GM19351 (cell line): ENCODE measurements around the gene KCNJ18.
"Not testable (repeated sequence)": the region's sequence is repeated elsewhere in the genome, so short reads cannot be mapped to it uniquely, and the experiment has no call there.

Experiments
- ATAC-seq: cut with Tn5 transposase; IDR thresholded peaks from one replicate; pipeline ENCODE4 v1.9.1; 2021; ENCODE audit warnings: mild to moderate bottlenecking, moderate library complexity; ENCODE audit not compliant: unreplicated experiment

KCNJ18 gene

DNA sequence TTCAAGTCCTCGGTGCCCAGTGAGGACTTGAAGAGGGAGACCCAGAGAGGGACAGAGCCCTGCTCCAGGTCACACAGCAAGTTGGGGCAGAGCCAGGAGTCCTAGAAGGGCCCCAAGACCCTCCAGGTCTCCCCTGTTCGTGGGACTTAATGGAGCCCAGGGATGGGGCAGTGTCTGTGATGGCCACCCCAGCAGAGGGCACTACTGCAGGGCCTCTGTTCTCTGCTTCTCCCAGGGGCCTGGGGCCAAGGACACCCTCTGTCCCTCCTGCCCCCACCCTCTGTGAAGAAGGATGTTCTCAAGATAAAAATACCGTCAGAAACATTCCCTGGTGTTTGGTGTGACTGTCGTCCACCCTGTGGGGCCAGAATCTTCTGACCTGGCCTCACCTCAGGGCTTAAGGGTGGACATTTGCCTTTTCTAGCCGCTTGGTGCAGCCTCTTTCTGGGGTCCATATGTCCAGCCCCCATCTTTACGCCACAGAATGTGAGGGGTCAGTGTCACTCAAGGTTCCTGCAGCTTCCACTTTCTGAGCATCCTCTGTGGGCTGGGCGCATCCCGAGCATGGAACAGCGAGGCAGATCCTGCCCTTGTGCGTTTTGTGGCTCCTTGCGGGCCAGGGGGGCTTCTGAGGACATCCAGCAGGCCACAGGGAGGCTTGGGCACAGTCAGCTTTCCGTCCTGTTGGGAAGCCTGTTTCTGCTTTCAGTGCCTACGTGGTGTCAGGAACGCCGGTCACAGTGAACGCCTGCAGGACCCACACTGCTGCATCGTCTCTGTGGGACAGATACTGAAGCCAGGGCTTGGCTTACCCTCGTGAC is at the start of gene KCNJ18:
TSS of gene KCNJ18 (plus strand) at position 641 of the 821 bp plus-strand sequence. CDS start 10,264 bp downstream, outside the sequence.
- not testable (repeated sequence) for ATAC-seq

DNA sequence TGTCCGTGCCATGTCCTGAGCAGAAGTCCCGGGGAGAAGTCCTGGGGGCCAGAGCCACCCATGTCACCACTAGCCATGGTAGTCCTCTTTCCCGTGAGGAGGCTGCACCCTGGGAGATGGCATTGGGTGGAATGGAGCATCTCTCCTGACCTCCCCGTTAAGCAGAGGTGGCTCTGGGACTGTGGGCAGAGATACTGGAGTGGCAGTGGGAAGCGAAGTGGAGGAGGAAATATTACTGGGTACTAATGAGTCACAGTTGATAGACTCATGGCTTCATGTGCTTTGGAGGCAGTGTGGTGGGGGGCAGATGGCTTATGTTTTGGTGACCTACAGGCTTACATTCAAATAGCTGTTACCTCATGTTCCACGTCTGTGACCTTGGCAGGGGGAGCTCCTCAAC is 44.2 kb upstream of the KCNJ18 start:
- ATAC-seq: not testable (repeated sequence)

DNA sequence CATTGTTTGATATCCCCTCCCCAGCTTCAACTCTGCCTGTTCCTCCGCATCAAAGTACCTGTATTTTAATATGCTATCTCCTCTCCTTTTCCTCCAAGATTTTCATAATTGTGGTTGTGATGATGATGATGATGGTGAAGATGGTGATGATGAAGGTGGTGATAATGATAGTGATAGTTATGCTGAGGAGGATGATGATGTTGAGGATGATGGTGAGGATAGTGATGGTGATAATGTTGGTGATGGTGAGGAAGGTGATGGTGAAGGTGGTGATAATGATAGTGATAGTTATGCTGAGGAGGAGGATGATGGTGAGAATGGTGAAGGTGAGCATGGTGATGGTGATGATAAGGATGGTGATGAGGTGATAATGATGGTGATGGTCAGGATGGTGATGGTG is 42.3 kb upstream of the KCNJ18 start:
- not testable (repeated sequence) for ATAC-seq

DNA sequence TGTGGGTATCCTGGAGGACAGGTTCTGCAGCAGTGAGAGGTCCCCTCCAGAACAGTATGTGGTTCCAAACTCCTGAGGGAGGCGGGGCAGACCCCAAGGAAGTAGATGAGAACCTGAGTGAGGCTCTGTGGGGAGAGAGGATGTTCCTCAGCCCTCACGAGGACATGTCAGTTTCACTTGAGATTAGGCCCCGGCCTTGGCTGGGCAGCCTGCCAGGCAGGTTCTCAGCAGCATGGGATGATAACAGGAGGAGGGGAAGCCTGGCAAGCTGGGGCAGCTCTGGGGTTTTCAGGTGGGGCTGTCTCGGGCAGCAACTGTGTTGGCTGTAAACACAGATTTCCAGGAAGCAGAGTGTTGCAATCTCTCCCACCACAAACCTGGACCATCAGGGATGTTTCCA is 40.3 kb upstream of the KCNJ18 start:
- not testable (repeated sequence) for ATAC-seq

DNA sequence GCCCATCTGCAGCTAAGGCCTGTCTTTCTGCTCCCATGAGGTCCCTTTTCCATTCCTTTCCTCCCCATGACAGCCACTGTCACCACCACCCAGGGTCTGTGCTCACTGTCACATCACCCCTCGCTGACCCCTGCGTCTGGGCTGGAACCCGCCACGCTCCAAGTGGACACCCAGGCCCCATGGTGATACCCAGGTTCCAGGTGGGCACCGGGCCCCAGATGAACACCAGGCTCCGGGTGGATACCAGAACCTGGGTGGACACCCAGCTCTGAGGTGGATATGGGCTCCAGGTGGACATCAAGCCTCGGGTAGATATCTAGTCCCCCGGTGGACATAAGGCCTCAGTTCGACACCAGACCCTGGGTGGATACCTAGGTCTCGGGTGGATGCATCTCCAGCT is 39.1 kb upstream of the KCNJ18 start:
- not testable (repeated sequence) for ATAC-seq

DNA sequence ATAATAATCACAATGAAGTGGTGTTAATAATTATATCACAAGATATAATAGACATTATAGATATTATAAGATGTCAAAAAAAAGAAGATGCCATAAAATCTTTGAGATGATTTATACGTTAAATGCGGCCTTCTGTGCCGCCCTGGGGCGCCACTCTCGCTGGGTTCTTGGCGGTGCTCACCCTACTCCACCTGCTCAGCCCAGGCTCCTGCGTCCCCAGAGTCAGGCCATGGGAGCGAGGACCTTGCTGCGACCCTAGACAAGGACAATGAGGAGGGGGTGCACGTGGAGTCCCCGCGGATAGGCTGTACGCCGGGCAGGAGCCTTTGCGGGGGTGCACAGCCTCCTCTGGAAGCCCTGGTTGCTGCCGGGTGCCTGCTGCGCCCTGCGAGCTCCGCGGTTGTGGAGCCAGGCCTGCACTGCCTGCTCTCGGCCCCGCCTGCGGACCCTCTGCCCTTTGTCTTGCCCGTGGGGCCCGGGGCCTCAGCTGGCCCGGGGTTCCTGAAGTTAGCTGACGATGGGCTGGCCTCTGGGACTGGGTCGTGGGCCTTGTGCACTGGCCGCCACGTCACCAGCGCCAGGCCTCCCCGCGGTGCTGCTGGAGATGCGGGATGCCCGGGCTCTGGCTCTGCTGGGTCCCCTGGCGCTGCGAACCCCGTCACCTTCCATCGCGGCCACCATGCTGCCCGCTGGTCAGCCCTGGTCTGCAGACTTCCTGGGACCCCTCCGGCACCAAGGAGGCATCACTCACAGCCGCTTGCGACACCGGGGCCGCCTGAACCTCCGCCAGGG is 35.6 kb upstream of the KCNJ18 start:
- ATAC-seq: not testable (repeated sequence)

DNA sequence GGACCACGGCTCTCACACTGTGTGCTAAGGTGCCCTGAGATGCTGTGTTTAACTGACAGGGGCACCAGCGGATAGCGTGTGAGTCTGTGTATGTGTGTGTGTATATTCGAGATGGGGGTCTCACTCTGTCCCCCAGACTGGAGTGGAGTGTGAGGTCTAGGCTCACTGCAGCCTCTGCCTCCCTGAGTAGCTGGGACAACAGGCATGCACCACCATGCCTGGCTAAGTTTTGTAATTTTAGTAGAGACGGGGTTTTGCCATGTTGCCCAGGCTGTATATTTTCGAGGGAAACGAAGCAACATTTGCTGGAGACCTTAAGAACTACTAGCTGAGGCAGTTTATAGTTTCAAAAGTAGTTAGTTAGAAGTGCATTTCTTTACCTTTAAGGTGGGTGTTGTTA is 32.7 kb upstream of the KCNJ18 start:
- ATAC-seq: not testable (repeated sequence)

DNA sequence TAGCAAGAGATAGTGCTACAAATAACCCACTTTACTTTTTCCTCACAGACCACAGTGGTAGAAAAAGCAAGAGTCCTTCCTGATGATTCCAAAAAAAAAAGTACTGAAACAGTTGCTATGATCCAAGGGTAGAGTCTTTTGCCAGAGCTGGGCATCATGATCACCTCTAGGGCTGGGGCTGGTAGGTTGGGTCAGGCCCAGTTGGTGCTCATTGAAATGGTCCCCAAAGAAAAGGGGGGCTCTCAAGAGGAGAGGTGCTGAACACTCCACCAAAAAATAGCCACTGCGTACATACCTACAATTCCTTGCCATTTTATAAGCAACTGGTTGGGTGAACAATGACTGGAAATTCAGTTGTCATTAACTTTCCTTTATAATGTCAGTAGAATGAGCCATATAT is 30.9 kb upstream of the KCNJ18 start:
- ATAC-seq: not testable (repeated sequence)

DNA sequence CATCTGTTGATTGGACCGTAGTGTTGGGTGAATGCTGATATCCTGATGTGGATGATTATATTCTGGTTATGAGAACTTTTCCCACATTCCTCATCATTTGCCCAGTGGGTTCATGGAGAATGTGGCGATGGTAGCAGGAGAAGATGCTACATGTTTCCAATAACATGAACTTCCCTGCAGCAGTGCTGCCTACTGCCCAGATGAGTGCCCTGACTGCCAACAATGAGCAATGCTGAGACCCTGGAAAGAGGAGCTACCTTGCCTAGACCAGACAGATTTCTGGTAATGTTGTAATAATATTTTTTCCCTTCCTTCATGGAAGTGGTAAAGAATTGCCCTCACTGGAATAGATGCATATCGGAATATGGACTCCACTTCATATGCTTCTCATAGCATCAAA is 29.2 kb upstream of the KCNJ18 start:
- ATAC-seq: not testable (repeated sequence)

DNA sequence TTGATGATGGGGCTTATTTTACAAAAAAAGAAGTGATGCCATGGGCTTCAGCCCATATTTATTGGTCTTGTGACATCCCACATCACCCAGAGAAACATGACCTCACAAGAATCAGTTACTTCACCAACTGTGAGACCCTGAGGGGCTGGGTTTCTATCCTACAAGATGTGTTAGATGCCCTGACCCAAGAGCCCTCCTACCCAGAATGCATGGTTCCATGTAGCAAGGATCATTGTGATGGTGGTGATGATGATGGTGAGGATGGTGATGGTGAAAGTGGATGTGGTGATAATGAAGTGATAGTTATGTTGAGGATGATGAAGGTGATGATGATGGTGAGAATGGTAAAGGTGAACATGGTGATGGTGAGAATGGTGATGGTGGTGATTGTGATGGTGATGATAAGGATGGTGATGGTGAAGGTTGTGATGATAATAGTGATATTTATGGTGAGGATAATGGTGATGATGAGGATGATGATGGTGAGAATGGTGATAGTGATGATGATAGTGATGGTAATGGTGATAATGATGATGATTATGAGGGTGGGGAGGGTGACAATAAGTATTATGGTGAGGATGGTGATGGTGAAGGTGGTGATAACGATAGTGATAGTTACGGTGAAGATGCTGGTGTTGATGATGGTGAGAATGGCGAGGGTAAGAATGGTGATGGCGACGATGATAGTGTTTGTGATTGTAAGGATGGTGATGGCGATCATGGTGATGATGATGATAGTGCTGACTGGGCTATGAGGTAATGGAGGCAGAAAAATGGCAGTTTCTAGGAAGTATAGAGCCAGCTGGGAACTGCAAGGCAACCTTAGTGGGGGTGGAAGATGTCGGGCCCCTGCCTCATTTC is 28.5 kb upstream of the KCNJ18 start:
- ATAC-seq: not testable (repeated sequence)

DNA sequence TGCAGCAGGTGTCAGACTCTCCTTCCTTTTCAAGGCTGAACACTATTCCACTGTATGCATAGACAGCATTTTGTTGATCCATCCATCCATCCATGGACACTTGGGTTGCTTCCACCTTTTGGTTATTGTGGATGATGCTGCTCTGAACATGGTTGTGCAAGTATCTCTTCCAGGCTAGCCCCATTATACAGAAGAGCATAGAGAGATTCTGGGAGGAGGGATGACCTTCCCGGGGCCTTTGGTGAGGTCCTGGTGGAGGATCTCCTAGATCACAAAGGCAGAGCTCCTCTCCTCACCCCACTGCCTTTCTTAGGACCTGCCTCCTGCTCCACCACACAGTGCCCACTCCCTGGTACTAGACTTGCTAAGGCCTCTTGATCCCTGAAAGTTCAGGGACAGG is 27.2 kb upstream of the KCNJ18 start:
- not testable (repeated sequence) for ATAC-seq

DNA sequence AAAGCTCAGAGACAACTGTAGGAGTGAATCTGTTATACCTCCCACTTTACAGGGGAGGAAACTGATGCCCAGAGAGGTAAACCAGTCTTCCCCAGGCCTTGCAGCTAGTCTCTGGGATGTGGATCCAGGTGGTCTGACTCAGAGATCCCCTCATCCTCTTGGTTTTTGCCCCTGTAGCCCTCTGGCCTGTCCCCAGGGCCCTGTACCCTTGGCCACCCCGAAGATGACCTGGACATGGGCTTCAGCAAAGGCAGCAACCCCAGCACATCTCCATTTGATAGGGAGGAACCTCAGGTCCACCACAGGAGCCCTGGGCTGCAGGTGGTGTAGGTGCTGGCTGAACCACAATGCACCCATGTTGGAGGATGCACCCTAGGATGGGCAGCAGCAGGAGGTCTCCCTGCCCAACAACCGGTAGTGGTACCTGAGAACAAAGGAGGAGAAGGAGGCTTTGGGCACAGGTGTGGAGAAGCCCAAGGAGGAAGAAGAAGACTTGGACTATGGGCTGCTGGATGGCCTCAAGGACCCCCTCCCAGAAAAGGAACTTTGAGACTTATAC is 26.3 kb upstream of the KCNJ18 start:
- ATAC-seq: not testable (repeated sequence)

DNA sequence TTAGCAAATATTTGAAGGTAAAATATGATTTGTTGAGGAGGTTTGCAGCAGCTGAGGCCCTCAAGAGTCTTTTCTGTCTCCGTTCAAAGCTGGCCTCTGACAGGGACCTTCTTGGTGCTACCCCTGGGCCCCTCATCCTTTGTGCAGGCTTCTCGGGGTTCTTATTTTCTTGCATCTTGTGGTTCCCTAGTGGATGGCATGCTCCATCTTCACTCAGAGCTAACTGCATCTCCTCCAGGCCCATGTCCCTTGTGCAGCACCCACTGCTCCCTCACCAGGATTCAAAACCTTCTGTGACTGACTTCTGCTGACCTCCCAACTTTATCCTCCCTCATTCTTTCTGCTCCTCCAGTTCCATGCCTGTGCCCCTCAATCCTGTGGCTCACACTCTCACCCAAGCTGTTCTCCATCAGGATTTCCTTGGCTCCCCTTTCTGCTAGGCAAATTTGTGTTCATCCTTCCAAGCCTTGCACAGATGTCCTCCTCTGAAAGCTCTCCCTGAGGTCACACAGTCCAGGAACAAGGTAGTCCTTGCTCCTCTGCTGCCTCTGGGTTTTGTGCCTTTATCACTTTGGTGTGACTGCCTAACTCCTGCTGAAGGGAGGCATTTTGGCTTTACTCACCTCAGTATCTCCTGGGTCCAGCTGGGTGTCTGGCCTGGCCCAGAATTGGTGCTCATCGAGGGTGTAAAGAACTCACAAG is 25.5 kb upstream of the KCNJ18 start:
- not testable (repeated sequence) for ATAC-seq

DNA sequence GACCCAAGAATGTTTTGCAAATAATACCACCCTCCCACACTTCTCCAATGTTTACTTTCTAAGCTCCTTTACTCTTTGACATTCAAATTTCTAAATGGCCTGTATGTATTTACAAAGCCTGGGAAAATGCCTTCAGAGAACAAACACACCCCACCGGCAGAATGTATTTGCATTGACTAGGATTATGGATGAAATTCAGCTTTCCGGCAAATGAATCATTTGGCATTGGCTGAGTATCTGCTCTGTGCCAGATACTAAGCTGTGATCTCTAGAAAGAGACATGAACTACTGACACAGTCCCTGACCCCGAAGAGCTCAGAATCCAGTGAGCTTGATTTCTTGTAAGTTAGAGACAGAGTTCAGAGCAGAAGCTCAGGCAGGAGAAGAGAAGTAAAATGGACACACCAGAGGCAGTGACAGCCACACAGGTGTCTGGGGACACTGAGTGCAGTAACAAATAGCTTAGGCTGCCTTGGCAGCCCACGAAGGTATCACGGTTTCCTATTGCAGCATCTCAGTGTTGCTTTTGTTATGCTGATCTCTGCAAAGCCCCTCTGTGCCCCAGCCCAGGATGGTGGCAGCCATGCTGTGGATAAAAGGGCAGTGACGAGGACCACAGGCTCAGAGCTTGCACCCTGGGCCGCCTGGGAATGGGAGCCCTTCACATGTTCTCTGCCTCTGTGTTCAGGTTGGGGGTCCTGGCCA is 24.8 kb upstream of the KCNJ18 start:
- ATAC-seq: not testable (repeated sequence)

DNA sequence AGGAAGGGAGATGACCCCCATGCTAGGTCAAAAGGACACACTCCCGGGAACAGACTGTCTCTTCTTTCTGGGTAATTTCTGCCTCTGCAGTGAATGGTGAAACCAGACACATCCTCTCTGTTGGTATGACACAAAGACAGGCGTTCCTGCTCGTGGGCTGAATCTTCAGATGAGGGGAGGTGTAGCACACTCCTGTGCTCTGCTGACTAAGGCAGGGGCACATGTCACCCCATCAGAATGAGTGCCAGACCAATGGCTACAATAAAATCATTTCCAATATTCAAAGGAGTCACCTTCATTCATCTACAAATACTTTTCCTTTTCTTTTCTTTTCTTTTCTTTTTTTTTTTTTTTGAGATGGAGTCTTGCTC is 24.2 kb upstream of the KCNJ18 start:
- ATAC-seq: not testable (repeated sequence)

DNA sequence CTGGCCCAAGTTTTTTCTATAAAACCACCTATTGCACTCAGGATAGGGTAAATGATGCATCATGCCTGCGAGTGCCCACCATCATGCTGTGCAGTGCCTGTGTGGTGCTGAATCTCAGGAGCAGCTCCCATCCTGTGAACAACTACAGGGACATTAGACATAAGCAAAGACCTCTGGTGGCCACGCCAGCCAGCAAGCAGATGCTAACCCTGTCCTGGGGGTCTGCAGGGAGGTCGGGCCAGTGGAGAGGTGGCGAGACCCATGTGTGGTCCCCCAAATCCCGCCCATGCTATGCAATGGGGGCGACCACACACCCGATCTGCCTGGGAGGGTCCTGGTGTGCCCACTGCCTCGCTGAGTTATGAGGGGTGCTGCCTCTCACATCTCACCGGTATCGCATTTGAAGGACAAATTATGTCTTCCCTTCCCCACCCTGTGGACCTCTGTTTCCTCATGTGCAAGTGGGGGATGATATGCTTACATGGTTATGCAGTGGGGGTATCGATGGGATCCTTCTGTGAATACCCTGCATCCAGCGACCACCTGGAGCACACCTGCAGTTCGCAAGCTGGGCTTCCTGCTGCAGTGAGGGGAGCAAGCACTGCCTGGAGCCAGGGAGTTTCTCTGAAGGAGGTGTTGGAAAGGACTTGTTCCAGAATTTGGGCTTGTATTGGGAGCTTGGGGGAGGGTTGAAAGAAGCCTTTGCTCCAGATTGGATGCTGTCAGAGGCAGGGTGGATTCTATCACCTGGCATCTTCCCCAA is 23.4 kb upstream of the KCNJ18 start:
- ATAC-seq: not testable (repeated sequence)

DNA sequence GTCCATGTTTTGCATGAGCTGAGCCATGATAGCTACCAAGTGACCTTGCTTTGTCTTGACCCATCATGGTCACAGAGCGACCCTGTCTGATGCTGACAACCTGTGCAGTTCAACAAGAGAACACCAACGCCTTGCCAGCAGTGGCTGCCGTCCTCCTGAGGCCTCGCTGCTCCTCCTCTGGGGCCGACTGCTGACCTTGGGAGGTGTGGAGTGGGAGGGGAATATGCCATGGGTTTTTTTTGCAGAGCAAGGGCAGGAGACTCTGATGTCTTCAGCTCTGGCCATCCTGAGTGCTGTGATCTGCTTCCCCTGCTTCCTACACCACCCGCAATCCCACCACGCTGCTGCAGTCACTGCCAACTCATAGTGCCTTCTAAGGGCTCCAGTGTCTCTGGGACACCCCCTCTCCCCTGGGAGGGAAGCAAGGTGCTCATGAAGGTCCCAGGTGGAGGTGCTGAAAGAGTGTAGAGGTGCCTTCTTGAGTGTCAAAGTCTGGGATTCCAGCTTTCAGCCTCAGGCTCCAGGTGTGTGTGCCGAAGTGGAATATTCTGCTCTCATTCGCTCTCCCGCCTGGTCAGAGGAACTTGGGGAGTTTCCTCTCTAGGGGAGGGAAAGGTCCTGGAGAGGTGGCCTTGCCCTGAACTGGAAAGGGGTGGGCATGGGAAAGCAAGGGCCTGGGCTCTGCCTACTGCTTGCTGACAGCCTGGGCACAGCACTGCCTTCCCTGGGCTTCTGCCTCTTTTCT is 22.5 kb upstream of the KCNJ18 start:
- ATAC-seq: not testable (repeated sequence)
